NCI-H69 (cell line): ENCODE data around the gene DENND1A.
"Not testable (repeated sequence)": the region's sequence is repeated elsewhere in the genome, so short reads cannot be mapped to it uniquely, and the experiment has no call there.

Source experiments
- DNase-seq: peaks from one replicate; lab custom pipeline; 2025; lab: John Stamatoyannopoulos, UW

Gene DENND1A

DNA sequence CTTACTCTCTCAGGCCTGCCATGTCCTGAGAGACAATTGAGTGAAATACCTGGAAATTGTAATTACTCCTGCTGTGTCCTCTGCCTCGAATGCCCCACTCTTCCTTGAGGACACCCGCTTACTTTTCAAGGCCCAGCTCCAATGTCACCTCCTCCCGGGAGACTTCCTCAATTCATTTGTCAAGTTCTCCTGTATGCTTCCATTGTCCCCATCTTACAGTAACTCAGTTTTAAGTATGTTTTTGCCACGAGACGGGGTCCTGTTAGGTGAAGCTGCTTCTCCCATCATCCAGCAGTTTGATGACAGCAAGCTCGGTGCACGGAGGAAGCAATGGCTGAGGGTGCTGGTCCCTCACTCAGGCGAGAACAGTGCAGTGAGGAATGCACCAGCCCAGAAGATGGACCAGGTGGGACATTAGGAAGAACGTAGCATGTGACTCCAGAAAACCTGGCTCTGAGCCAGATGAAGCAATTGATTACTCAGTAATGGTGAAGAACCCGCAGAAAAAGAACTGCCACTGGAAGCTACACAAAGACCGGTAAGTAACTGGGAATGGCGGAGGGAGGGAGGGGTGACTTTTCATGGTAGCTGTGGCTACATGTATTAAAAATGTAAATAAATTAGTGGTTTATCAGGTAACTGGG is 274.8 kb downstream of the DENND1A start:
- DNase-seq, result peak; percentile 57

DNA sequence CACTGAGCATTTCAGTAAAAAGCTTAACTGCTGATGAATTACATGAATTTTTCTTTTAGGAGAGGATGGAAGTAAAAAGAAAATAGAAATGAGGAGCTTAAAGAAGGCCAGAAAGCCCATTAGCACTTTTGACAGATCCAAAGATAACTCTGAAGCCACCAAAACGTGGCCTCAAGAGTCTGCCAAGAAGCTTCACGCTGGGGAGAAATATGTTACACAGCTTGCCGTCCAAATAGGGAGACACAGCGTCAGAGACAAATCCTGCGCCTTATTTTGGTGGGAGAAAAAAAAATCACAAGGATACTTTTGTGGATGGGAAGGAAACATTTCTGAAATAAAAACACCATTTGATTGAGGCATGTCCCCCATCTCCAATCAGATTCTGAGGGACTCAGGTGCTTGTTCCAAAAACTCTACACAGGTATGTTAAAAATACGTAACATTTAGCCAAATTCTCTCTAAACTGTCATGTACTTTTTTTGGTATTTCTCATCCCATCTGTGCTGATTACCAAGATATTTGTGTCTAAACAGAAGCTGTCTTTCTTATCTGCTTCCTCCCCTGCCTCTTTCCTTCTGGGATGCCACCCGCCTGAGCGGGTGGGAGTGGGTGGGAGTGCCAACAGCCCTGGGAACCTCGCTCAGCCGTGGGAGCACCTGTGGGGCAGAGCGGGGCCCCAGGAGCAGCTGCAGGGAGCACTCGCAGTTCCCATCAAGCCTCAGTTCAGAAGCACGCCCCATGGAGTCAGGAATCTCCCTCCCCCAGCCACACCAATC is 275.5 kb downstream of the DENND1A start:
- no peak for DNase-seq

DNA sequence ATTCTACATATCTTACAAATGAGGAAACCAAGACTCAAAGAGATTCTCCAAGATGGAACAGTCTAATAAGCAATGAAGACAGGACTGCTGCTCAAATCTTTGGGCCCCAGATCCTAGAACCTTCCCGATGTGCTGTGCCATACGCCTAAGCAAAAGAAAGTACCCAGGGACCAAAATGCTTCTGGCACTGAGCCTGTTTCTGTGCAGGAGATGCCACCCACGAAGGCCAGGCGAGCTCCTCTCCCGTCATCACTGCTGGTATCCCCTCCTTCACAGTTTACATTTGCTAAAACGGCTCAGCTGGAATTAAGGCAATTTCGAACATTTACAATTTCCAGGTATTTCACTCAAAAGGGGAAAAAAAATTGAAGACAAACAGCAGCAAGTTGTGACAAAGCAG is 277.5 kb downstream of the DENND1A start:
- peak; percentile 16 for DNase-seq

DNA sequence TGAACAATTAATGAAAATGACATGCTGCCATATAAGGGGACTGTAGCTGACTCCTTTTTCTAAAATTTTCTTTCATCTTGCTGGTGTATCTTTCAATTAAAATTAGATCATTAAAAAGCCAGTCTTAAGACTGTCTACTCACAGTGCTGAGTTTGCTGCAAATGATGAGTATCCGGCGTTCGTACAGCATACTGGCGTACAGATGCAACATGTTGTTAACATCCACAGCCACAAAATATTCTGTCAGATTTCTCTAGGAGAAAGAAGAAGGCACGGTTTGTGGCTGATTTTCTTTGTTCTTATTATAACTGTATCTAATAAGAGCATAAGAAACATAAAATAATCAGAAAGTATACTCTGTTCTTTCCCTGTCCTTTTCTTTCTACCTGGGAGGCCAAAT is 278.1 kb downstream of the DENND1A start:
- no peak for DNase-seq

DNA sequence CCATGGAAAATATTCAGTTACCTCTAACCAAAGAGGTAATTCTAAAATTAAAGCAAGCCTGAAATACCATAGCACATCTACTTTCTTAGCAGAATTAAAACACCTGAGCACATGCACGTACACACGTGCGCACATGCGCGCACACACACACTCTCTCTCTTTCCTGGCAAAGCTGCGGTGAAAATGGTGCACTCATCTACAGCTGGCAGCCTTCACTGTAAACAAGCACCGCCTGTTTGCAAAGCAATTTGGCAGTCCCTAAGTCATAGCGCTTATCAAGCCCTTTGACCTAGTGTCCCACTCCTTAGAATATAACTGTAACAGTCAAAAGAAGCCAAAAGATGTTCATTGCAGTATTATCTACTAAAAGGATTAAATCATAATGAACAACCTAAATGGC is 278.7 kb downstream of the DENND1A start:
- peak; percentile 25 for DNase-seq

DNA sequence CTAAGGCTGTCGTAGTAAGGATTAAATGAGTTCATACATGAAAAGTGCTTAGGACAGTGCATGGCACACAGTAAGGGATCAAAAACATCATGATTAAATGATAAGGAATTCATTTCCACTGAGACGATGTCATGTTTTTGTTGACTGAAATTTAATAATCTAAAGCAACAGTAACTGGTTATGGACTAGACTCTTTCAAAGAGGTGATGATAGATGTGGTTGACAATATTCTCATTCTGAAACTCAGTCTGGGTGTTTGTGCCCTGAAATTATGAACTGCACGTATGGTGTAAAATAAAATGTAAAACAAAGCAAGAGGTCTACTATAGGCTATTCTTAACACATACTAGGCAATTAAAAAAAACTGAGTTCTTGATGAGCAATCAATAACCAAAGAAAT is 280.0 kb downstream of the DENND1A start:
- DNase-seq, result no peak

DNA sequence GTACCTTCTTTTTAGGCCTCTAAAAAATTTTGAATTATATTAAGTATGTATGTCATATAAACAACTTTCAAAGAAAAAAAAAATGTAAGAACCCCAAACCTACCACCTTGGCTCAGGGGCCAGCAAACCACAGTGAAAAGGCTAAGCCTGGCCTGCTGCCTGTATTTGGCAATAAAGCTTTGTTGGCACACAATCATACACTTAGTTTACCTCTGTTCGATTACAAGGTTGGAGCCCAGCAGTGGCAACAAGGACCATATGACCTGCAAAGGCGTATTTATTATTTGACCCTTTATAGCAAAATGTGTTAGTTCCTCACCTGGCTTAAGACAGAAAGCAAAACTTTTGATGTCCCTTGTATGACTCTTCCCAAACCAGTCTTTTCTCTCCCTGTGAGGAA is 282.8 kb downstream of the DENND1A start:
- DNase-seq, result no peak

DNA sequence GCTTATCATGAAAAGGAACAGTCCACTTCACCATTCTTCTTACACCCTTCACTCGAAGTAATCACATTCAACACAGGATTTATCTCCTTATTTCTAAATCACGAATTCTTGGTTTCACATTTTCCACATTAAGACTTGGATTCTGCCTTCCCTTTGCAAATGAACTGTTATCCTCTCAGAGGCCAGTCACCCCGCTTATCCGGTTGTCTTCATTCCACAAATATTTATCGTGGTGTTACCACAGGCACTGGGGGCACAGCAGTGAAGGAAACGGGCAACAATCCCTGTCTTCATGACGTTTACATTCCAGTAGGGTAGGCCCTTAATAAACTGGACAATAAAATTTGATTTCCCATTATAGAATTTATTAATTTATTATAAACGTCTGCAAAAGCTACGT is 284.2 kb downstream of the DENND1A start:
- no peak for DNase-seq

DNA sequence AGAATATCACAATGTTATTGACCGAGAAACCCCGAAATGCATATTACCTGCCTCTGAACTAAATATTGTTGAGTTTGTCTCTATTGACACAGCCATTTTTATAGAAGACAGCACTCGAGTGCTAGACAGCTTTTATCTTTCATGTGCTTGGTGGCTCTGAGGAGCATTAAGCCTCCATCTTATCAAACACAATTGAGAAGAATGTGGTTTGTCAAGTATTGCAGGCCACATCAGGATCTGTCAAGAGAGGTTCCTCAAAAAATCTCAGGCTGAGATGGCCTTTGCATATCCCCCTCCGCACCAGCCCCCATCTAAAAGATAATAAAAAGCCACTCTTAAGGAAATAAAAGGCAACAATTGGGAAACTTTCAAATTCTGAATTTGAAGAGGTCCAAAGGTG is 284.8 kb downstream of the DENND1A start:
- DNase-seq, result no peak

DNA sequence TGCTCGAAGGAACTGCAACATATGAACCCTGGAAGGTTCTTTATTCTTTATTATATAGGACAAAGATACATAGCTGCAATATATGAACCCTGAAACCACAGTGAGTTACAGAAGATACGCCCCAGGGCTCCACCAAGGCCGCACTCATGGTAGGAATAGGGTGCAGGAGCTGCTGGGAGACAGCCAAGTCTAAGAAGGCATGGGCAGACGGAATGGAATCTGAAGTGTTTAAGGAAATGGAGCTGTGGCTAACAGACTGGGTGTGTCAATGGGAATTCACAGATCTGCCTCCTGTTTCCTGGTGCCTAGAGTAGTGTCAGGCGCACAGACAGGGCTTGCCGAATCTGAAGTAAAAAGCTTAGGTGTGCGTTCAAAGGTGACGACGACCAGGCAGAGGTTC is 286.4 kb downstream of the DENND1A start:
- peak; percentile 85 for DNase-seq

DNA sequence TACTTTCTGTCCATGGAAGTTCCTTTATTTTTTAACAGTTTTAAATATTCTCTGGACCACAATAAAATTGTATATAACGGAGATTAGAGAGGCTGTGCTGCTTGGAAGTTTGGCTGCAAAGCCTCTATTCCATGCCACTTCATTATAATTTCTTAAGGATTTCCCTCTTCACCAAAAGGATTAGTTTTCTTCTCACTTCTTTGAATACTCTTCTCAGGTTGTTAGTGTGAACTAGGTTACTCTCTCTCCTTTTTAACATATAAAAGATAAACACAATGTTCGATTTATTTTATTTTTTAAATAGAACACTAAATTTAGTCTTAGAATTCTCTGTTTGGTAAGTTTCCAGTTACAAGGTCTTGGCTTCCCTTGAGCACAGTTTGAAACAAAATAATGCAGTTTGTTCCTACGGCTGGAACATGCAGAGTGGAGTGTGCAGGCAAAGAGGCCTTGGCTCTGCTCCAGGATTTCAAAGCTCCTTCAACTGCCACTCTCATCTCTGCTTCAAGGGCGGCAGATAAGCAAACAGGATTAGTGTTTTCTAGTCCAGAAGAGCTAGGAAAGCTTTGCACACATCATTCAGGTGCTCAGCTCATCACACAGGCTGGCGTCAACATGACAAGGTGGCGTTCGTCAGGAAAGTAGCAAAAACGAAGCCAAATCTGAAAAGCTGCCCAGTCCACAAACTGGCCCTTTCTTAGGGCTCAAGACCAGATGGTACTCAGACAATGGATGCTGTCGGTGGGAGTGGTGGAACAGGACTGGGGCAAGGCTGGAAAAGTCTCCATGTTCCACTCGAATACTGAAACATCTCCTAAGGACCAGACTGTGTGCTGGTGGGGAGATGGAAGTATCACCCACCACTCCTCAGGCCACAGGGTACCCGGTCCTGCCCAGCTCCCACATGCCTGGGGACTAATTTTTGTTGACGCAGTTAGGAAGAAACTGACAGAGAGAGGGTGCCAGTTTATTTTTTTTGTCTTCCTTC is 287.3 kb downstream of the DENND1A start:
- DNase-seq, result peak; percentile 97

DNA sequence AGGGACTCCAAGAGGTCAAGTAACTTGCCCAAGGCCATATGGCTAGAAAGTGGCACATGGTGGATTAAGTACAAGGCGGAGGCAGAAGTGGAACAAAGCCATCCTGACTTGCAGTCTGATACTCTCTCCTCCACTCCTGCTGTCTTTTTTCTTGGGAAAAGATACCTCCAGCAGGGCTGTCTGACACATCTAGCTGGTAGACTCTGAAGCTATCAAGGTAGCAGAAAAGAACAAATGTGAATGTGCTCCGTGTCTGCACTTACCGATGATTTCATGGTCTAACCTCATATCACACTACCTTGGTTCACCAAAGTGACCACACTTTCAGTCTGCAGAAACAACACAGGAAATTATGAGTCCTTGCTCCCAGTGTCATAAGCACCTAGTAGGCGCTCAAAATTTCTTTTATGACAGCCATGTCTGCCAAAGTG is 289.1 kb downstream of the DENND1A start:
- peak; percentile 65 for DNase-seq

DNA sequence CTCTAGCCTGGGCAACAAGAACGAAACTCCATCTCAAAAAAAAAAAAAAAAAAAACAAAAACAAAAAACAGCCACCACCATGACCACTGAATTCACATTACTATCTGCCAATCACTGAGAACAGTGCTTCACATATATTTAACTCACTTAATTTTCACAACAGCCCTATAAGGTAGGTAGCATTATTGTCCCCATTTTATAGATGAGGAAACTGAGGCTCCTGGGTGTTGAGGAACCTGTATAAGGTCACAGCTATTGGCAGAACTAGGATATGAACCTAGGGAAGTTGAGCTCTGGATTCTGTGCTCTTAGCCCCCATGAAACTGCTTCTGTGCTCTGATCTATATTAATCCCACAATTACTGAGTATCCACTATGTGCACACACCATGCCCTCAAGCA is 290.2 kb downstream of the DENND1A start:
- no peak for DNase-seq

DNA sequence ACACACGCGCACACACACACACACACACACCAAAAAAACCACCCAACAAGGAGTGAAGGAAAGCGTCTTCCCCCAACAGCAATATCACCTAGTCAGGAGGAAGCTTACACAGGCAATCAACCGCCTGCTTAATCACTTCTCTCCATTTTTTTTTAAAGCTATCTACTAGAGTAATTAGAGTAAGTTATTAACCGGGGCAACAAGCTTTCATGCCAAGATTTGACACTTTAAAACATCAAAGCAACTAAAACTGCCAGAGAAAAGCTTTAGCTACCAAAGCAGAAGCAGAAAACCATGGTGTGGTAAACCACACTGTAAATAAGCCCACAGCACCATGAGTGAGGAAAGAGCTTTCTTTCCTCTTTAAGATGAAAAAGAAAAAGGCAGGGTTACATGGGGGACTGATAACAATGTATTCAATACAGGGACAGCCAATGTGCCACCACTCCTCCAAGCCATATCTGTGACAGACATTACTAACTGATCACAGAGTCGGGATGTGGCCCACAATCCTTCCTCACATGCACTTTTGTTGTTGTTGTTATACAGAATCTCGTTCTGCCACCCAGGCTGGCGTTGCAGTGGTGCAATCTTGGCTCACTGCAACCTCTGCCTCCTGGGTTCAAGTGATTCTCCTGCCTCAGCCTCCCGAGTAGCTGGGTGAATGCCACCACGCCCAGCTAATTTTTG is 291.8 kb downstream of the DENND1A start:
- DNase-seq, result peak; percentile 49

DNA sequence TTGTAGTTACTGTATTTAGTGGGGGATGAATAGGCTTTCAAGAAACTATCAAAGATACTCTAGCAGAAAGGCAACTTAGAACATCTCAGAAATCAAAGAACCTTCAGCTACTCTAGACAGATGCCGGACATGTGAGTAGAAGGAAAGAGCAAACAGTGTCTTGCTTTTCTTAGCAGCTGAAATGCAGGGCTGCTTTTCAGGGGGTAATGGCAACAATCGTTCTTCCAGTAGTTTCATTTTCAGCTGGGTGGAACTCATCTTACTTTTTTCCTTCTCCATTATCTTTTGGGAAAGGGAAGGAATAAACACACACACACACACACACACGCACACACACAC is 292.4 kb downstream of the DENND1A start:
- DNase-seq, result peak; percentile 49

DNA sequence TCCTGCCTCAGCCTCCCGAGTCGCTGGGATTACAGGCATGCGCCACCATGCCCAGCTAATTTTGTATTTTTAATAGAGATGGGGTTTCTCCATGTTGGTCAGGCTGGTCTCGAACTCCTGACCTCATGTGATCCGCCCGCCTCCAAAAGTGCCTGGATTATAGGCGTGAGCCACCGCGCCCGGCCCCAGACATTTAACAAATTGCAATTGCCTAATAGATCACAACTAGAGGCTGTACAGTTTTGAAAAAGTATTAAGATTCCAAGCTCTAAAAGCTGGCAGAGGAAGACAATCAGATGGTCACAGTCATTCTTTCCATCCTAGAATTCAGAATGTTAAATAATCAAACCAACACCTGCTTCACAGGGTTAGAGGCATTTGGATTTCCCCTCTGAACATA is 293.1 kb downstream of the DENND1A start:
- not testable (repeated sequence) for DNase-seq

DNA sequence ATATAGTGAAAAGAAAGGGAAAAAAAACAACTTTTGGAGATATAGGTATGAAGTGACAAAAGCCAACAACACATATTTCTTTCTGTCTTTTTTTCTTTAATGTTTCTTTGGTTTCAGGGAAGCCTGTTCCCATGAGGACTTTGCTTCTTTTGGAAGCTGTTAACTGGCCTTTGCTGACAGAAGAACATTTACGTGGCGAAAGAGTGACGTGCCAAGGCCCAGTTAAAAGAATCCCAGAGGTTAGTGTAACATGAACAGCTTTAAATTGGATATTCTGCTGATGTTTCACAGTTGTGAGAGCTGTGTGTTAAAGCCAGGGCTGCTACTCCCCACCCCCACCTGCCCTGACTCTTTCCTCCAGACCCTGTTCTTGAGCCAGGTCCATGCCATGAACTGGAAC is 298.1 kb downstream of the DENND1A start:
- no peak for DNase-seq

DNA sequence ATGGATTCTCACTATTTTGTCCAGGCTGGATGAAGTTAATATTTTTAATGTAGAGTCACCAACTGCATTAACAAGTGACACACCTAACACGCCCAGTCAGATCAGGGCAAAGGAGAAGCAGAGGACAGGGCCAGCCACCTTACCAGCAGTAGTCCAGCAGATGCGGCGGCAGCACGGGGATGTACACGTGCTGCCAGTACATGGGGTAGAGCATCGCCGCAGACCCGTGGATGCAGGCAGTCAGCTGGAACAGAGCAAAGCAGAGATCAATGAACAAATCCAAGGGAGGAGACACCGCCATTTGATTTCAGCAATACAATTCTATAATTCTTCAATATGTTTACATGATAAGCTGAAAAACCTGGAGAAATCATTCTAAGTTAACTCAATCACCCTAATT is 299.7 kb downstream of the DENND1A start:
- no peak for DNase-seq

DNA sequence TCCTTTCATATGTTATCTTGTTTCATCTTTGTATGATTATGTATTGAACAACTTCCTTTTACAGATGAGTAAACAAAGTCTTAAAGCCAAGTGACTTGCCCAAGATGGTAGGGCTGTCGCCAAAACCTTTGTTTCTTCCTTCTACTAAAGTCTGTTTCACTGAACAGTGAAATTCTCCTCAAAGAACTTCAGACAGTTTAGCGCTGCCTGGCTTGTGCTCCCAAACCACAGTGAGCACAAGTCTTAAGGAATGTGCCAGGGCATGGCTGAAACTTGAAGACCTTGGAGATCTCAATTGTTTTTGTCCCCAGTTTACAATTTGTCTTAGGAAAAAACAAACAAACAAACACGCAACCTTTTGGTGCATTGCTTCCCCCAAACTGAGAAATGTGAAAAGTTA is 300.4 kb downstream of the DENND1A start:
- DNase-seq, result no peak

DNA sequence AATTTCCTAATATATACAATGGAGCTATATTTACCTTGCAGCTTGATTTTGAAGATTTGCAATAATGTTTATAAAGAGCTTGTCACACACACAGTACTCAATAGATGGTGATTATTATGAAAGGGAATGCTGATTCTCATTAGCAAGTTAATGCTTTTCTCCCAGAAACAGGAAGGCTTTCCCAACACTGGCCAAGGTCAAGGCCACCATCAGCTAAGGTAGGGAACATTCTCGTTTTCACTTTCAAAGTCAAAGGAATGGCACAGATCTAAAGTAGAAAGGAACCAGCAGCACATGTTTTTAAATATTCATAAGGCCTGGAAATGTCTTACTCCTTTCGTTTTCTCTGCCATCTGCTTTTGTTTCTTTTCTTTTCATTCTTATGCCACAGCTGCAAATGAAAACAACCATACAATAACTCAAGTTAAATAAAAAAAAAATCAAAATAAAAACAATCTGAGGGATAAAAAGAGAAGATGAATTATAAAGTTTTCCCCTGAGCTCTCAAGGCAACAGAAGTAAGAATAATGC is 307.1 kb downstream of the DENND1A start:
- DNase-seq, result no peak

DNA sequence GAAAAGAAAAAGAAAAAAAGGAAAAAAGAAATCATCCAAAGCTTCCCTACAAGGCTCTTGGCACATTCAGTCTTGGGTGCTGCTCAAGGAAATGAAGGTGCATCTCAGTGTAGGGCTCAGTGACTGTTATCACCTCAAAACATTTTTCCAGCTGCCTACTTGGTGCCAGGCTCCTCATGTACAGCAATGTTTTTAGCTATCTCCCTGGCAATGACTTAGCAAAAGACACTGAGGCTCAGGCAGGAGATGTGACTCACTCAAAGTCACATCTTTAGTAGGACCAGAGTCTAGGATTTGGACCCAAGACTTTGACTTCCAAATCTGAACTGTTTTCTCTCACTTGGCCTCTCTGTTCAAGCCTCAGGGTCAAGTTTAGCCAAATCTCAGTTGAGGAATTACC is 309.7 kb downstream of the DENND1A start:
- DNase-seq, result no peak
